ENCODE results near the gene SDHAF3.
"Not testable (repeated sequence)": the region's sequence is repeated elsewhere in the genome, so short reads cannot be mapped to it uniquely, and the experiment has no call there.

SDHAF3 gene

DNA sequence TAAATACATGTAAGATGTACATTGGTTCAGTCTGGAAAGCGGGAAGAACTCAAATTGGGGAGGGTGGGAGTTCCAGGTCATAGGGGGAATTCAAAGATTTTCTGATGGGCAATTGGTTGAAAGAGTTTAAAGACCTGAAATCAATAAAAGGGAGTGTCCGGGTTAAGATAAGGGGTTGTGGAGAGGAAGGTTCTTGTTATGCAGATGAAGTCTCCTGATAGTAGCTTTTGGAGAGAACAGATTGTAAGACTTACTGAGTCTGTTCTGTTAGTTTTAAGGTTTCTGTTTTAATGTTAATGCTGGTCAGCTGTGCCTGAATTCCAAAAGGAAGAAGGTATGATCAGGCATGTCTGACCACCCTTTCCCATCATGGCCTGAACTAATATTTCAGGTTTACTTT is 48.8 kb downstream of the SDHAF3 start:
- no peaks in the 10 kb centered on the region for H3K36me3 ChIP-seq (ENCODE audit: control insufficient read depth in 2 of 2, insufficient read depth in 2 of 2, low read length in 2 of 2)
- no peak overlapping the region for H3K4me3 ChIP-seq (ENCODE audit: low read length in 2 of 2)
- H3K9me3 ChIP-seq (ENCODE audit: control insufficient read depth in 2 of 2, low read length in 2 of 2) = no peaks in the 10 kb centered on the region
- no peaks in the 10 kb centered on the region for H3K4me1 ChIP-seq (ENCODE audit: control insufficient read depth, insufficient read depth, low read length)
- H3K27ac ChIP-seq (ENCODE audit: low read length) = no peak overlapping the region
- H3K27me3 ChIP-seq (ENCODE audit: control insufficient read depth in 1 of 2, insufficient read depth in 2 of 2, low read length in 2 of 2) = no peaks in the 10 kb centered on the region
- H3K9ac ChIP-seq (ENCODE audit: low read length in 2 of 2) = no peak overlapping the region

GRCh38 chr7:97167176-97167575 is 49.7 kb downstream of the SDHAF3 start:
- no peaks in the 10 kb centered on the region for H3K9me3 ChIP-seq (ENCODE audit: control insufficient read depth in 2 of 2, low read length in 2 of 2)
- no peak overlapping the region for H3K27ac ChIP-seq (ENCODE audit: low read length)
- no peaks in the 10 kb centered on the region for H3K4me1 ChIP-seq (ENCODE audit: control insufficient read depth, insufficient read depth, low read length)
- H3K9ac ChIP-seq (ENCODE audit: low read length in 2 of 2) = no peak overlapping the region
- H3K4me3 ChIP-seq (ENCODE audit: low read length in 2 of 2) = no peak overlapping the region
- no peaks in the 10 kb centered on the region for H3K27me3 ChIP-seq (ENCODE audit: control insufficient read depth in 1 of 2, insufficient read depth in 2 of 2, low read length in 2 of 2)
- no peaks in the 10 kb centered on the region for H3K36me3 ChIP-seq (ENCODE audit: control insufficient read depth in 2 of 2, insufficient read depth in 2 of 2, low read length in 2 of 2)

DNA sequence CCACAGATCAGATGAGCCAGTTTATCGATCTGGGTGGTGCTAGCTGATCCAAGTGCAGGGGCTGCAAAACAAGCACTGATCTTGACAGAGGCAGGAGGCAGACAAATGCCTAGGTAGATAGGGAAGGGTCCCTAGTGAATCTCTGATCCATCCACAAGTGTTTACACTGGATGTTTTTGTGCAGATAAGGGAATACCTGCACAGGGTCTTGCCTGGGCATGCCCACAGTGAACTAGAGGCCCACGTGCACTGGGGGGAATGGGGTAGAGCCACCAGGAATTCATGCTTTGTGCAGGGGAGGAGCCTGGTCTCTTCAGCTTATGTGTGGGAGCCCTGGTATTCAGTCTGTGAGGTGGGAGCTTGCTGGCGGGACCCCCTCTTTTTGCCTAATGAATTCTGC is 50.3 kb downstream of the SDHAF3 start:
- Histone ChIP-seq H3K9ac (ENCODE audit: low read length in 2 of 2) (no peak overlapping the region), H3K36me3 (ENCODE audit: control insufficient read depth in 2 of 2, insufficient read depth in 2 of 2, low read length in 2 of 2) (no peaks in the 10 kb centered on the region), H3K9me3 (ENCODE audit: control insufficient read depth in 2 of 2, low read length in 2 of 2) (no peaks in the 10 kb centered on the region), H3K4me3 (ENCODE audit: low read length in 2 of 2) (no peak overlapping the region), H3K27me3 (ENCODE audit: control insufficient read depth in 1 of 2, insufficient read depth in 2 of 2, low read length in 2 of 2) (no peaks in the 10 kb centered on the region), H3K4me1 (ENCODE audit: control insufficient read depth, insufficient read depth, low read length) (no peaks in the 10 kb centered on the region), H3K27ac (ENCODE audit: low read length) (no peak overlapping the region)

GRCh38 chr7:97174303-97174702 is 56.8 kb downstream of the SDHAF3 start:
- no peak overlapping the region for H3K27ac ChIP-seq (ENCODE audit: low read length)
- no peaks in the 10 kb centered on the region for H3K9me3 ChIP-seq (ENCODE audit: control insufficient read depth in 2 of 2, low read length in 2 of 2)
- H3K9ac ChIP-seq (ENCODE audit: low read length in 2 of 2) = no peak overlapping the region
- no peaks in the 10 kb centered on the region for H3K36me3 ChIP-seq (ENCODE audit: control insufficient read depth in 2 of 2, insufficient read depth in 2 of 2, low read length in 2 of 2)
- no peak overlapping the region for H3K4me3 ChIP-seq (ENCODE audit: low read length in 2 of 2)
- no peaks in the 10 kb centered on the region for H3K4me1 ChIP-seq (ENCODE audit: control insufficient read depth, insufficient read depth, low read length)
- H3K27me3 ChIP-seq (ENCODE audit: control insufficient read depth in 1 of 2, insufficient read depth in 2 of 2, low read length in 2 of 2) = no peaks in the 10 kb centered on the region

DNA sequence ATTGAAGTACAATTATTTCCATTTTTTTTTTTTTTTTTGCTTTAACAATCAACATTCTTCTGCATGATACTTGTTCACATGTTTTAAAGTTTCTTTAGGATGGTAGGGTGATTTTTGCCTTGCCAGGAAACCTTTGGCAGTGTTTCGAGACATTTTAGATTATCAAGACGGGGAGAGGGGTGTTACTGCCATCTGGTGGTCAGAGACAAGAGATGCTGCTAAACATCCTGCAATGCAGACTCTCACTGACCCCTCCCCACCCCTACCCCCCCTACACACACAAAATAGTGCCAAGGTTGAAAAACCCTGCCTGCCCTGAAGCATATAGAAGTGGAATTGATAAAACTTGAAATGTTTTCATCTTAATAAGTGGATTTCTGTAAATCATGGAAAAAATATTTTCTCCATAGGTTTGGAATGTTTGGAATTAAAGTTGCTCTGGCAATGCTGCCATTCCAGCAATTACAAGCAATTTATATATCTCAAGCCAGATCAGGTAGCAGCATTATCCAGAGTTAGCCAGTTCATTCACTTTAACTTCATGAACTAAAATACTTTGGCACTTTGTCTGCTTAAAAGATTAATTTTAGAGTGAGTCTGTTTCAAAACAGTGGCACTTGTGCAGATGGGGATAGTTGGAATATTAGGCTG is 62.1 kb downstream of the SDHAF3 start:
- Histone ChIP-seq H3K4me3 (ENCODE audit: low read length in 2 of 2) (no peak overlapping the region), H3K9ac (ENCODE audit: low read length in 2 of 2) (no peak overlapping the region), H3K36me3 (ENCODE audit: control insufficient read depth in 2 of 2, insufficient read depth in 2 of 2, low read length in 2 of 2) (no peaks in the 10 kb centered on the region), H3K4me1 (ENCODE audit: control insufficient read depth, insufficient read depth, low read length) (no peaks in the 10 kb centered on the region), H3K9me3 (ENCODE audit: control insufficient read depth in 2 of 2, low read length in 2 of 2) (no peaks in the 10 kb centered on the region), H3K27ac (ENCODE audit: low read length) (no peak overlapping the region), H3K27me3 (ENCODE audit: control insufficient read depth in 1 of 2, insufficient read depth in 2 of 2, low read length in 2 of 2) (no peaks in the 10 kb centered on the region)

DNA sequence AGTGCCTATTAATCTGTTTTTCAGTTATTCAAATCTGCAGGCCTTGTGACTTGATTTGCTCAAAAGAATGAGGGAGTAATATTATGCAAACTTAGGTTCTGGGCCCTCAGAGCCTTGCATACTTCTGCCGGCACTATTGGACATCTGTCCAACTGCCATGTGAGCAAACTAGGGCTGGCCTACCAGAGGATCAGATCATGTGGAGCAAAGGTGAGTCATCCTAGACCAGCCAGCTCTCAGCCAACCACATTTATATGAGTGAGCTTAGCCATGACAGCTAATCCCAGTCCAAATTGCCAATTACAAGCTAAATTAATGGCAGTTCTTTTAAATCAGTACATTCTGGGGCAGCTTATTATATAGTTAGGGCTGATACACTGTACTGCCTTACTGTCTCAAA is 69.6 kb downstream of the SDHAF3 start:
- H3K9ac ChIP-seq (ENCODE audit: low read length in 2 of 2) = no peak overlapping the region
- H3K27me3 ChIP-seq (ENCODE audit: control insufficient read depth in 1 of 2, insufficient read depth in 2 of 2, low read length in 2 of 2) = no peaks in the 10 kb centered on the region
- H3K27ac ChIP-seq (ENCODE audit: low read length) = no peak overlapping the region
- H3K9me3 ChIP-seq (ENCODE audit: control insufficient read depth in 2 of 2, low read length in 2 of 2) = no peaks in the 10 kb centered on the region
- H3K4me1 ChIP-seq (ENCODE audit: control insufficient read depth, insufficient read depth, low read length) = no peaks in the 10 kb centered on the region
- H3K4me3 ChIP-seq (ENCODE audit: low read length in 2 of 2) = no peak overlapping the region
- no peaks in the 10 kb centered on the region for H3K36me3 ChIP-seq (ENCODE audit: control insufficient read depth in 2 of 2, insufficient read depth in 2 of 2, low read length in 2 of 2)

GRCh38 chr7:97196174-97196573 is 78.7 kb downstream of the SDHAF3 start:
- H3K9me3 ChIP-seq (ENCODE audit: control insufficient read depth in 2 of 2, low read length in 2 of 2); H3K27ac ChIP-seq (ENCODE audit: low read length); H3K27me3 ChIP-seq (ENCODE audit: control insufficient read depth in 1 of 2, insufficient read depth in 2 of 2, low read length in 2 of 2); H3K4me3 ChIP-seq (ENCODE audit: low read length in 2 of 2); H3K9ac ChIP-seq (ENCODE audit: low read length in 2 of 2); H3K36me3 ChIP-seq (ENCODE audit: control insufficient read depth in 2 of 2, insufficient read depth in 2 of 2, low read length in 2 of 2); H3K4me1 ChIP-seq (ENCODE audit: control insufficient read depth, insufficient read depth, low read length): not testable (repeated sequence)

DNA sequence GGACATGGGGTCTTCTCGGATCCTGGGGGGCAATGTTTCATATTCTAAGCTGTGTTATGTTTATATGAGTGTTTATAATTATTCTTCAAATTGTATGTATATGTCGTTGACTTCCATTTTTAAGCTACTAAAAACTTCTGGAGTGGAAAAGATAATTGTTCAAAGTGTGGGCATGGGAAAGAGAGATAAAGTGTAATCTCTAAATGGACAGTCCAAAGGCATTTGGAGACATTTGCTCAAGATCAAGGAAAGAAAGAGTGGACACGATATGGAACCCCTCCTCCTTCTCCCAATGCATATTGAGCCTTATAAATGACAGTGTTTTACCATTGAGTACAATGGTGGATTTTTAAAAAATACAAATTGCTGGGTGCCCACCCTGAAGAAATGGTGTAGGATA is 81.1 kb downstream of the SDHAF3 start:
- no peaks in the 10 kb centered on the region for H3K9me3 ChIP-seq (ENCODE audit: control insufficient read depth in 2 of 2, low read length in 2 of 2)
- no peaks in the 10 kb centered on the region for H3K4me1 ChIP-seq (ENCODE audit: control insufficient read depth, insufficient read depth, low read length)
- H3K4me3 ChIP-seq (ENCODE audit: low read length in 2 of 2) = no peak overlapping the region
- no peaks in the 10 kb centered on the region for H3K36me3 ChIP-seq (ENCODE audit: control insufficient read depth in 2 of 2, insufficient read depth in 2 of 2, low read length in 2 of 2)
- no peak overlapping the region for H3K27ac ChIP-seq (ENCODE audit: low read length)
- no peak overlapping the region for H3K9ac ChIP-seq (ENCODE audit: low read length in 2 of 2)
- no peaks in the 10 kb centered on the region for H3K27me3 ChIP-seq (ENCODE audit: control insufficient read depth in 1 of 2, insufficient read depth in 2 of 2, low read length in 2 of 2)

GRCh38 chr7:97200018-97200417 is 82.5 kb downstream of the SDHAF3 start:
- H3K27ac ChIP-seq (ENCODE audit: low read length) = no peak overlapping the region
- H3K36me3 ChIP-seq (ENCODE audit: control insufficient read depth in 2 of 2, insufficient read depth in 2 of 2, low read length in 2 of 2) = no peaks in the 10 kb centered on the region
- no peaks in the 10 kb centered on the region for H3K9me3 ChIP-seq (ENCODE audit: control insufficient read depth in 2 of 2, low read length in 2 of 2)
- no peak overlapping the region for H3K4me3 ChIP-seq (ENCODE audit: low read length in 2 of 2)
- H3K27me3 ChIP-seq (ENCODE audit: control insufficient read depth in 1 of 2, insufficient read depth in 2 of 2, low read length in 2 of 2) = no peaks in the 10 kb centered on the region
- H3K9ac ChIP-seq (ENCODE audit: low read length in 2 of 2) = no peak overlapping the region
- H3K4me1 ChIP-seq (ENCODE audit: control insufficient read depth, insufficient read depth, low read length) = no peaks in the 10 kb centered on the region

DNA sequence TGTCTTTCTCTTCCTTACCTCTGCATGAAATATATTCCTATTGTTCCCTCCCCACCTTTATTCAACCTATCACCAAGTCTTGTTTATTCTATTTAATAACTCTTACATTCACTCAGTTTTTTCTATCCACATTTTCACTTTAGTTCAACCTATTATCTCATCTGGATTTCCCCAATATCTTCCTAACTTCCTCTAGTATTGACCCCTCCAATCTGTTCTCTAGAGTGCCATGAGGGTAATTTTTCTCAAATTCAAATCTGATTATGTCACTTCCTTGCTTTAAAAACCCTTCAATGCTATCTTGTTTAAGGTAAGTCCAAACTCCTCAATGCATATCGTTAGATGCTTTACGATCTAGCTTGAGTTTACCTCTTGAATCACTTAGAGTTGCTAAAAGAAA is 86.5 kb downstream of the SDHAF3 start:
- H3K27ac ChIP-seq (ENCODE audit: low read length) = no peak overlapping the region
- no peak overlapping the region for H3K4me3 ChIP-seq (ENCODE audit: low read length in 2 of 2)
- H3K36me3 ChIP-seq (ENCODE audit: control insufficient read depth in 2 of 2, insufficient read depth in 2 of 2, low read length in 2 of 2) = no peaks in the 10 kb centered on the region
- H3K4me1 ChIP-seq (ENCODE audit: control insufficient read depth, insufficient read depth, low read length) = no peaks in the 10 kb centered on the region
- H3K9ac ChIP-seq (ENCODE audit: low read length in 2 of 2) = no peak overlapping the region
- no peaks in the 10 kb centered on the region for H3K27me3 ChIP-seq (ENCODE audit: control insufficient read depth in 1 of 2, insufficient read depth in 2 of 2, low read length in 2 of 2)
- no peaks in the 10 kb centered on the region for H3K9me3 ChIP-seq (ENCODE audit: control insufficient read depth in 2 of 2, low read length in 2 of 2)

GRCh38 chr7:97204821-97205220 is 87.3 kb downstream of the SDHAF3 start:
- no peak overlapping the region for H3K27ac ChIP-seq (ENCODE audit: low read length)
- no peak overlapping the region for H3K4me3 ChIP-seq (ENCODE audit: low read length in 2 of 2)
- no peaks in the 10 kb centered on the region for H3K9me3 ChIP-seq (ENCODE audit: control insufficient read depth in 2 of 2, low read length in 2 of 2)
- H3K9ac ChIP-seq (ENCODE audit: low read length in 2 of 2) = no peak overlapping the region
- no peaks in the 10 kb centered on the region for H3K36me3 ChIP-seq (ENCODE audit: control insufficient read depth in 2 of 2, insufficient read depth in 2 of 2, low read length in 2 of 2)
- no peaks in the 10 kb centered on the region for H3K27me3 ChIP-seq (ENCODE audit: control insufficient read depth in 1 of 2, insufficient read depth in 2 of 2, low read length in 2 of 2)
- H3K4me1 ChIP-seq (ENCODE audit: control insufficient read depth, insufficient read depth, low read length) = no peaks in the 10 kb centered on the region
